IMR-90 (cell line): ENCODE measurements around the gene ANK3. TPM values are rescaled to one million over a fixed set of nuclear protein-coding genes. Genes with fewer than 3 reads are reported as not detected.

Experiments used
- ATAC-seq: fragments of 200-7000 bp; cut with Tn5 transposase; 2 replicates; pipeline ENCODE4 v1.9.1; 2020; ENCODE audit warnings: low read depth, mild to moderate bottlenecking, moderate library complexity
- BruUV-seq: library from RNA; stranded (reverse); fragments of 400-500 nt; replicated peaks from 2 replicates; lab custom pipeline; 2021; lab: Mats Ljungman, UMichigan
- CTCF ChIA-PET: fragments of 300-600 bp; formaldehyde crosslinking; extraction: SDS; loops from one replicate; lab custom pipeline; 2021; ENCODE audit warnings: antibody characterized with exemption; lab: Yijun Ruan, JAX
- POLR2A ChIA-PET: fragments of 300-600 bp; sonication (Branson Sonifier 250); formaldehyde crosslinking; loops from one replicate; lab custom pipeline; 2022; ENCODE audit warnings: antibody characterized with exemption; ENCODE audit not compliant: unreplicated experiment; lab: Charles Lee
- DNase-seq: peaks from one replicate; pipeline ENCODE4 v3.0.0; 2013
- H2AFZ ChIP-seq: replicated peaks from 2 replicates; pipeline ENCODE3; 2013; ENCODE audit warnings: low read length, mild to moderate bottlenecking; ENCODE audit not compliant: poor library complexity
- H2AK5ac ChIP-seq: 2 replicates; pipeline ENCODE4 v1.6.1; 2013; ENCODE audit warnings: low read depth, low read length, inconsistent platforms
- H2AK9ac ChIP-seq: replicated peaks from 2 replicates; pipeline ENCODE3; 2013; ENCODE audit warnings: mild to moderate bottlenecking, low read depth, low read length, moderate library complexity; ENCODE audit not compliant: poor library complexity
- H2BK120ac ChIP-seq: 2 replicates; pipeline ENCODE4 v1.6.1; 2013; ENCODE audit warnings: low read depth, low read length, inconsistent platforms
- H2BK15ac ChIP-seq: 3 replicates; pipeline ENCODE4 v1.6.1; 2013; ENCODE audit warnings: low read depth, low read length, inconsistent platforms
- H2BK20ac ChIP-seq: 2 replicates; pipeline ENCODE4 v1.6.1; 2013; ENCODE audit warnings: low read depth, mild to moderate bottlenecking, inconsistent platforms, low read length, moderate library complexity
- H2BK5ac ChIP-seq: 2 replicates; pipeline ENCODE4 v1.6.1; 2013; ENCODE audit warnings: mild to moderate bottlenecking, low read depth, low read length, inconsistent platforms; ENCODE audit not compliant: poor library complexity, severe bottlenecking
- H3K14ac ChIP-seq: replicated peaks from 2 replicates; pipeline ENCODE4 v1.6.1; 2013; ENCODE audit warnings: low read depth, low read length, inconsistent platforms
- H3K18ac ChIP-seq: 2 replicates; pipeline ENCODE4 v1.6.1; 2013; ENCODE audit warnings: low read depth, low read length, control low read depth
- H3K23ac ChIP-seq: 2 replicates; pipeline ENCODE4 v1.6.1; 2013; ENCODE audit warnings: low read depth, low read length, inconsistent platforms
- H3K27ac ChIP-seq: 2 replicates; pipeline ENCODE4 v1.5.1; 2013; ENCODE audit warnings: mild to moderate bottlenecking, control low read depth, low read length; ENCODE audit not compliant: insufficient read depth
- H3K27me3 ChIP-seq: 2 replicates; pipeline ENCODE4 v1.6.1; 2013; ENCODE audit warnings: low read length; ENCODE audit not compliant: control insufficient read depth, insufficient read depth
- H3K36me3 ChIP-seq: 2 replicates; pipeline ENCODE4 v1.6.1; 2013; ENCODE audit warnings: low read length, mixed read lengths; ENCODE audit not compliant: control insufficient read depth, insufficient read depth
- H3K4ac ChIP-seq: 2 replicates; pipeline ENCODE4 v1.6.1; 2013; ENCODE audit warnings: low read depth, low read length, inconsistent platforms
- H3K4me1 ChIP-seq: 2 replicates; pipeline ENCODE4 v1.6.1; 2013; ENCODE audit warnings: low read length, mixed read lengths; ENCODE audit not compliant: control insufficient read depth, insufficient read depth
- H3K4me2 ChIP-seq: 2 replicates; pipeline ENCODE4 v1.6.1; 2013; ENCODE audit warnings: low read depth, mild to moderate bottlenecking, control low read depth, low read length, moderate library complexity
- H3K4me3 ChIP-seq: 2 replicates; pipeline ENCODE4 v1.5.1; 2013; ENCODE audit warnings: low read depth, mild to moderate bottlenecking, control low read depth, low read length, moderate library complexity; ENCODE audit not compliant: insufficient read depth
- H3K56ac ChIP-seq: 2 replicates; pipeline ENCODE4 v1.6.1; 2013; ENCODE audit warnings: low read length, inconsistent platforms; ENCODE audit not compliant: insufficient read depth; ENCODE audit errors: extremely low read depth
- H3K79me1 ChIP-seq, 2 experiments: 2 replicates each; pipeline ENCODE4 v1.6.1; 2013; ENCODE audit warnings: low read length in 2 of 2, inconsistent platforms in 1 of 2, low read depth in 1 of 2
- H3K9ac ChIP-seq: 2 replicates; pipeline ENCODE4 v1.6.1; 2013; ENCODE audit warnings: low read depth, low read length, control low read depth
- H3K9me1 ChIP-seq: 2 replicates; pipeline ENCODE4 v1.6.1; 2013; ENCODE audit warnings: low read length, inconsistent platforms; ENCODE audit not compliant: insufficient read depth
- H3K9me3 ChIP-seq: 2 replicates; pipeline ENCODE4 v1.6.1; 2013; ENCODE audit warnings: low read length; ENCODE audit not compliant: control insufficient read depth, insufficient read depth
- H4K20me1 ChIP-seq: 2 replicates; pipeline ENCODE4 v1.6.1; 2013; ENCODE audit warnings: low read length, inconsistent platforms; ENCODE audit not compliant: insufficient read depth
- H4K5ac ChIP-seq: 2 replicates; pipeline ENCODE4 v1.6.1; 2013; ENCODE audit warnings: mild to moderate bottlenecking, low read depth, low read length, control low read depth
- H4K8ac ChIP-seq, 2 experiments: 2 replicates each; pipeline ENCODE4 v1.6.1; 2013; ENCODE audit warnings: low read depth in 2 of 2, low read length in 2 of 2, control low read depth in 1 of 2, inconsistent platforms in 1 of 2
- H4K91ac ChIP-seq: 2 replicates; pipeline ENCODE4 v1.6.1; 2013; ENCODE audit warnings: low read depth, low read length, inconsistent platforms; ENCODE audit not compliant: insufficient read depth
- BHLHE40 ChIP-seq: fragments of 150-350 bp; IDR thresholded peaks from 2 replicates; pipeline ENCODE4 v1.6.1; 2016; ENCODE audit warnings: mild to moderate bottlenecking, low read depth, low read length
- CHD1 ChIP-seq: IDR thresholded peaks from 2 replicates; pipeline ENCODE4 v1.6.1; 2012; ENCODE audit warnings: low read depth, low read length, improper control_type of control experiment
- RAD21 ChIP-seq: IDR thresholded peaks from 2 replicates; pipeline ENCODE4 v1.6.1; 2012; ENCODE audit warnings: low read length, improper control_type of control experiment
- SMC3 ChIP-seq: fragments of 150-350 bp; IDR thresholded peaks from 2 replicates; pipeline ENCODE4 v1.6.1; 2016; ENCODE audit warnings: low read depth, mild to moderate bottlenecking, antibody characterized with exemption, low read length, moderate library complexity
- WGBS, 2 experiments: methylation state at CpG; one replicate each; pipeline versions ENCODE4 v1.1.5 to v1.1.7; 2013; ENCODE audit warnings: missing lambda C conversion rate in 2 of 2; ENCODE audit not compliant: insufficient read length in 1 of 2; ENCODE audit errors: extremely low coverage in 2 of 2; 5-methylcytosine and 5-hydroxymethylcytosine counted together
- dilution Hi-C: fragments of 300-500 bp; cut with HindIII; formaldehyde crosslinking; loops from one replicate; pipeline ENCODE4 v1.14.3; 2018; ENCODE audit warnings: low sequenced_read_pairs; ENCODE audit not compliant: unreplicated experiment
- in situ Hi-C: fragments of 300-500 bp; cut with MboI; formaldehyde crosslinking; loops from 3 replicates; pipeline ENCODE4 v1.14.3; 2019; ENCODE audit warnings: low sequenced_read_pairs, inconsistent platforms, mixed read lengths
- intact Hi-C: fragments of 100-400 bp; cut with micrococcal nuclease; formaldehyde crosslinking; loops from 2 replicates; pipeline ENCODE4 v1.10.0; 2022
- polyA plus RNA-seq, 3 experiments: library from polyadenylated mRNA; depleted of rRNA; stranded (reverse); fragments of >200 nt; gene quantifications; 2 replicates each; pipeline ENCODE4 v1.2.3, GENCODE V29; 2012; ENCODE audit warnings: low replicate concordance in 1 of 3
- total RNA-seq: library from RNA; depleted of rRNA; stranded (reverse); fragments of >200 nt; gene quantifications from 2 replicates; pipeline ENCODE4 v1.2.3, GENCODE V29; 2012
- TF ChIP-seq, protein P1 (sequence below): conservative IDR thresholded peaks from 2 replicates; pipeline ENCODE4 v1.5.1; 2012; ENCODE audit warnings: mild to moderate bottlenecking, low read depth, low read length, improper control_type of control experiment

ANK3 gene
- total and polyA plus RNA-seq, 2 of the 4 experiments (the other 2 are of a cell fraction) = 0.63 to 1.8 TPM

DNA sequence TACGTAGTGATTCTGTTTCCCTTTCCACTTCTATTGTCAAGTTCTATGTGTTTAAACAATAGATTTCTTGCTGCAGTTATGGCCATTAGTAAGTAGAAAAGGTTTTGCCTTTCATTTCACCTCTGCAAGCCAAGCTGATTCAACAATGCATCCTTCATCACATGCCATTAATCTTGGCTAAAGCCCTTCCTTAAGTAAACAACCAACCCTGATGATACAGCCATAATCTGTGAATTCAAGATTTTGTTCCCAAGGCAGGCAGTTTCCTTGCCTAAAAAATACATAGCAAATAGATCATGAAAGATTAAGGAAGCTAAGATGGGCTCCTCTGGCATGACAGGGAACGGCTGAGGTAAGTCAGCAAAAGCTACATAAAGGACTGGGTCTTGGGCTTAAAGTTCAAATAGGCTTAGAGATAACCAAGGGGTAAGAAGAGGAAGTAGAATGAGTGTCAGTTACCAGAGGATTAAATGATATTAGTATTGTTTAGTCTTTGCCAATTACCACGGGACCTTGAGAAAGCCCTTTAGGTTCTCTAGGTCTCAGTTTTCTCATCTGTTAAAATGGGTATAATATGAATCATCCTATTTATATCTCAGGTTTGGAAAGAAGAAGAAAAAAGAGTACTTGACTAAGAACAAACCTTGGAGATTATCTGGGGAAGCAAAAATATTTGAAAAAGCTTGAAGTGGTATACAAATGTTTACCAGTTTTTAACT, 35.9 kb upstream of the ANK3 start:
- DNase-seq (peak; percentile 67), ATAC-seq (no peak)
- BruUV-seq = no TSS peak
- H3K4me1 ChIP-seq = peaks cover 16% of the 10 kb centered on the region
- no peak overlapping the region for H3K4me2 ChIP-seq
- peaks cover 12% of the 10 kb centered on the region for H3K9me1 ChIP-seq
- in situ Hi-C loops = loop anchor here (25.0 kb wide), 1 partner anchor 788 kb away; no protein-coding TSS in a partner anchor
- H3K79me1 ChIP-seq = no peaks in the 10 kb centered on the region
- dilution Hi-C loops = no loop called here
- H2AK5ac ChIP-seq = peak overlapping the region; percentile 84; the same call in 1 of the 2 replicates
- H3K36me3 ChIP-seq = no peaks in the 10 kb centered on the region
- peak overlapping the region; percentile 77; the same call in 1 of the 2 replicates for H3K23ac ChIP-seq
- no peak overlapping the region for H3K4me3 ChIP-seq
- H4K5ac ChIP-seq = peak overlapping the region; percentile 22; the same call in 1 of the 2 replicates
- no peak overlapping the region for H2AFZ ChIP-seq
- H2BK15ac ChIP-seq = peak overlapping the region; percentile 58; the same call in 2 of the 3 replicates
- H3K56ac ChIP-seq = no peak overlapping the region
- H2BK5ac ChIP-seq = peak overlapping the region; percentile 65
- WGBS, 2 experiments = no CpG with 5 or more reads among the region's 3 CpGs
- ChIA-PET POLR2A (no interaction called here), CTCF (interaction anchor here (0.6 to 2.3 kb wide), 2 partner anchors 217 to 715 kb away, joined by 4 to 7 read pairs; no protein-coding TSS in a partner anchor)
- peak overlapping the region; percentile 33; the same call in 1 of the 2 replicates for H3K14ac ChIP-seq
- TF ChIP-seq CHD1 (no peak), RAD21 (no peak), SMC3 (no peak), BHLHE40 (peak; percentile 7; the same call in 1 of the 2 replicates)
- TF ChIP-seq, protein P1, sequence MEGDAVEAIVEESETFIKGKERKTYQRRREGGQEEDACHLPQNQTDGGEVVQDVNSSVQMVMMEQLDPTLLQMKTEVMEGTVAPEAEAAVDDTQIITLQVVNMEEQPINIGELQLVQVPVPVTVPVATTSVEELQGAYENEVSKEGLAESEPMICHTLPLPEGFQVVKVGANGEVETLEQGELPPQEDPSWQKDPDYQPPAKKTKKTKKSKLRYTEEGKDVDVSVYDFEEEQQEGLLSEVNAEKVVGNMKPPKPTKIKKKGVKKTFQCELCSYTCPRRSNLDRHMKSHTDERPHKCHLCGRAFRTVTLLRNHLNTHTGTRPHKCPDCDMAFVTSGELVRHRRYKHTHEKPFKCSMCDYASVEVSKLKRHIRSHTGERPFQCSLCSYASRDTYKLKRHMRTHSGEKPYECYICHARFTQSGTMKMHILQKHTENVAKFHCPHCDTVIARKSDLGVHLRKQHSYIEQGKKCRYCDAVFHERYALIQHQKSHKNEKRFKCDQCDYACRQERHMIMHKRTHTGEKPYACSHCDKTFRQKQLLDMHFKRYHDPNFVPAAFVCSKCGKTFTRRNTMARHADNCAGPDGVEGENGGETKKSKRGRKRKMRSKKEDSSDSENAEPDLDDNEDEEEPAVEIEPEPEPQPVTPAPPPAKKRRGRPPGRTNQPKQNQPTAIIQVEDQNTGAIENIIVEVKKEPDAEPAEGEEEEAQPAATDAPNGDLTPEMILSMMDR = no peak
- H2BK120ac ChIP-seq = peak overlapping the region; percentile 89
- intact Hi-C loops = loop anchor here (5.0 kb wide), 2 partner anchors 43 to 143 kb away; no protein-coding TSS in a partner anchor
- peak overlapping the region; percentile 93; the same call in 1 of the 2 replicates for H3K18ac ChIP-seq
- no peaks in the 10 kb centered on the region for H3K27me3 ChIP-seq
- no peaks in the 10 kb centered on the region for H4K20me1 ChIP-seq
- peak overlapping the region; percentile 96 for H2BK20ac ChIP-seq
- no peaks in the 10 kb centered on the region for H3K9me3 ChIP-seq
- no peak overlapping the region for H3K9ac ChIP-seq
- peak overlapping the region in 1 of 2 experiments; percentile 38; a peak in 1 of 4 replicates for H4K8ac ChIP-seq
- peak overlapping the region; percentile 68; the same call in 1 of the 2 replicates for H4K91ac ChIP-seq
- peak overlapping the region; percentile 61 for H3K4ac ChIP-seq
- H3K27ac ChIP-seq = no peak overlapping the region
- no peak overlapping the region for H2AK9ac ChIP-seq
